Esophagus squamous epithelium (tissue), 5 donors: ENCODE measurements around the gene SENP3. TPM values are rescaled to one million over a fixed set of nuclear protein-coding genes. Genes with fewer than 3 reads are reported as not detected.

Source experiments
- DNase-seq: peaks from one replicate; lab custom pipeline; 2025; lab: John Stamatoyannopoulos, UW
- H3K27ac ChIP-seq, 4 donors: fragments of 200-600 bp; sonication (generic); one replicate each; pipeline ENCODE4 v1.5.1; 2016 to 2019; ENCODE audit warnings: mild to moderate bottlenecking in 1 of 4
- H3K27me3 ChIP-seq, 4 donors: fragments of 200-600 bp; sonication (generic); 1 replicate in 3 of 4; 2 replicates in 1 of 4; pipeline versions ENCODE4 v1.5.1 to v1.6.0; 2017 to 2021; ENCODE audit warnings: antibody characterized with exemption in 1 of 4
- H3K36me3 ChIP-seq, 3 donors: fragments of 200-600 bp; sonication (generic); one replicate each; pipeline ENCODE4 v1.5.1; 2016 to 2019
- H3K4me1 ChIP-seq, 3 donors: fragments of 200-600 bp; sonication (generic); one replicate each; pipeline ENCODE4 v1.5.1; 2017 to 2019
- H3K4me3 ChIP-seq, 4 donors: fragments of 200-600 bp; sonication (generic); 1 replicate in 3 of 4; 2 replicates in 1 of 4; pipeline ENCODE4 v1.5.1; 2016 to 2019; ENCODE audit warnings: mild to moderate bottlenecking in 2 of 4, moderate library complexity in 1 of 4
- H3K9me3 ChIP-seq, 3 donors: fragments of 200-600 bp; sonication (generic); one replicate each; pipeline ENCODE4 v1.5.1; 2016 to 2019
- CTCF ChIP-seq, 6 experiments: fragments of 450-650 bp in 4 of 6; fragments of 200-600 bp in 2 of 6; sonication (generic) in 2 of 6; IDR thresholded peaks; one replicate each; pipeline ENCODE4 v1.5.1; 2016 to 2019; ENCODE audit warnings: antibody characterized with exemption in 6 of 6, mild to moderate bottlenecking in 4 of 6, moderate library complexity in 4 of 6
- POLR2A ChIP-seq, 4 donors: fragments of 450-650 bp; IDR thresholded peaks; one replicate each; pipeline ENCODE4 v1.6.1; 2017; ENCODE audit warnings: antibody characterized with exemption in 4 of 4, mild to moderate bottlenecking in 4 of 4, moderate library complexity in 3 of 4
- WGBS, 2 donors: methylation state at CpG; one replicate each; pipeline ENCODE4 v1.1.5; 2018; 5-methylcytosine and 5-hydroxymethylcytosine counted together
- intact Hi-C: fragments of 100-400 bp; cut with DNase I; formaldehyde crosslinking; loops from one replicate; pipeline ENCODE4 v1.15.0; 2022
- total RNA-seq, 4 donors: library from RNA; depleted of rRNA; stranded (reverse); fragments of >200 nt; gene quantifications; one replicate each; pipeline ENCODE4 v1.1.0, GENCODE V29; 2016
- donor health status: DM: yes; HTN: yes; CAD: no.

SENP3 gene
- total RNA-seq, 4 donors from 2014 or later = 32.1 to 65.4 (median 48.3) TPM

GRCh38 chr17:7579834-7580603 lies 18.3 kb downstream of the SENP3 start:
- 58 to 80% methylated on average over 2 to 11 of the region's 12 CpGs for WGBS, 2 donors
- intact Hi-C loops = no loop called here
- Histone ChIP-seq H3K4me3 (peak overlapping the region in 3 of 4 donors; percentile 21 to 80 (median 57)), H3K36me3 (peaks cover 31 to 50% (median 37%) of the 10 kb centered on the region in 3 donors), H3K27me3 (no peaks in the 10 kb centered on the region), H3K27ac (peak overlapping the region; percentile 94 to 97 (median 96)), H3K4me1 (peaks cover 65 to 95% (median 78%) of the 10 kb centered on the region in 3 donors), H3K9me3 (no peaks in the 10 kb centered on the region)
- no peak for DNase-seq
- TF ChIP-seq CTCF (IDR thresholded peaks at IDR 0.05) (no peak), POLR2A (IDR thresholded peaks at IDR 0.05) (no peak)

DNA sequence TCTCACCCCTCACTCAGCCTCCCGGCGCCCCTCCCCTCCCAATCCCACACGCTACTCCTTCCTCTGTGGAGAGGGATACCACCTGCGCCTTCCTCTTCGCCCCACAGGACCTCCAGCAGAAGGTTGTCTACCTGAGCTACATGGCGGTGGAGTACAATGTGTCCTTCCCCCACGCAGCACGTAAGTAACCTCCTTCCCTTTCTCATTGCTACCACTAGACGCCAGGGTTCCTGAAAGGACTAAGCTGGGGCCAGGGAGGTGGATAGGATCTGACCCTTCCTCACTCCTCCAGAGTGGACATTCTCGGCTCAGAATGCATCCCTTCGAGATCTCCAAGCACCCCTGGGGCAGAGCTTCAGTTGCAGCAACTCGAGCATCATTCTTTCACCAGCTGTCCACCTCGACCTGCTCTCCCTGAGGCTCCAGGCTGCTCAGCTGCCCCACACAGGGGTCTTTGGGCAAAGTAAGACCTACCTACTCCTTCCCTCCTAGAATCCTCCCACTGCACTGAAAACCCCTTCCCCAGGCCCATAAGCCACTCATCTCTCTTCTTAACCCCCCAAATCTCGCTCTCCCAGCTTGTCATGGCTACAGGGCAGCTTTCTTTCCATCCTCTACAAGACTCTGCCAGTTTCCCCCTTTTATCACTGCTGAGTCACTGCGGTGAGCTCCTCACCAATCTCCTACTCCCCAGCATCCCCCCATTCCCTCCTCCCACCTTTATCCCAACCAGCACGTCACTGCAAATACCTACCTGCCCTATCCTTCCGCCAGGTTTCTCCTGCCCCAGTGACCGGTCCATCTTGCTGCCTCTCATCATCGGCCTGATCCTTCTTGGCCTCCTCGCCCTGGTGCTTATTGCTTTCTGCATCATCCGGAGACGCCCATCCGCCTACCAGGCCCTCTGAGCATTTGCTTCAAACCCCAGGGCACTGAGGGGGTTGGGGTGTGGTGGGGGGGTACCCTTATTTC lies 19.2 kb downstream of the SENP3 start:
- WGBS, 2 donors = 52 to 59% methylated on average over 20 to 23 of the region's 23 CpGs
- Histone ChIP-seq H3K4me1 (peaks cover 61 to 95% (median 71%) of the 10 kb centered on the region in 3 donors), H3K36me3 (peaks cover 23 to 50% (median 29%) of the 10 kb centered on the region in 3 donors), H3K27me3 (no peaks in the 10 kb centered on the region), H3K27ac (peak overlapping the region; percentile 94 to 97 (median 96)), H3K9me3 (no peaks in the 10 kb centered on the region), H3K4me3 (peak overlapping the region in 3 of 4 donors; percentile 21 to 80 (median 57))
- TF ChIP-seq CTCF (IDR thresholded peaks at IDR 0.05) (no peak), POLR2A (IDR thresholded peaks at IDR 0.05) (no peak)
- no peak for DNase-seq
- intact Hi-C loops = no loop called here

DNA sequence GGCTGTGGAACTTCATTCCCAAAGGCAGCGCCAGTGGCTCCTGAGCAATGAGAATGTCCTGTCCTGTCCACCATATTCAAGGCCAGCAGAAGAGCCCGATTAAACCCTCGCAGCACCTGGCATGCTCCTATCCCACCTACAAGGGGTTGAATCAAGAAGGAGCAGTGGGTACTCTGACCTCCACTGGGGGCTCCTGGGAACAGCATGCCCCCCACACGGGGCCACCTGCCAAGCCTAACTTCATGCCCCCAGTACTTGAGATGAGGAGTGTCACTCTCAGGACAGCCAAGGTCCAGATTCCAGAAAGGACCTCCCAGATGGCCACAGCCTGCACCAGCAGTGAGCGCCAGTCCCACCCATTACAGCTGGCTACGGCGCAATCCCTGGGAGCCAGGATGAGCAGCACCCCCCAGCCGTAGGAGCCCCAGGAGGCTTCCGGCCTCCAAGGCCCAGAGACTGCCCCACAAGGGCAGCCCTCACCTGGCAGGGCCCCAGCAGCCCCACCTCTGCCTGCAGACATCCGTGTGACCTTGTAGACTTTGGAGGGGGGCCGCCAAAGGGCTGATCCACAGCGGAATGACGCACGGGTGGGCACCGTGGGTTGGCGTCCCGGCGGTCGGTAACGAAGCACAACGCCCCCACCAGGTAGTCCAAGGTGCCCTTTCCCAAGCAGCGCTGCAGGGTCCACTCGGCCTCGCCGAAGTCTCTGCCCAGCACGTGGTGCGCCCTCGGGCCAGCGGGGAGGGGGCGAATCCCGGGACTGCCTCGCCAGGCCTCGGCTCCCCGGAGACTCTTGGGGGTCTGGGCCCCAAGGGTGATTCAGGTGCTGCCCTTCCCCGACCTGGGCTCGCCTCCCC lies 20.9 kb downstream of the SENP3 start:
- WGBS, 2 donors = 84 to 100% methylated on average over 2 to 11 of the region's 36 CpGs
- no peaks in the 10 kb centered on the region for H3K9me3 ChIP-seq
- TF ChIP-seq CTCF (IDR thresholded peaks at IDR 0.05) (no peak), POLR2A (IDR thresholded peaks at IDR 0.05) (no peak)
- no peak for DNase-seq
- H3K27ac ChIP-seq = peak overlapping the region; percentile 94 to 97 (median 96)
- no peaks in the 10 kb centered on the region for H3K27me3 ChIP-seq
- peaks cover 14 to 50% (median 16%) of the 10 kb centered on the region in 3 donors for H3K36me3 ChIP-seq
- H3K4me1 ChIP-seq = peaks cover 59 to 95% (median 76%) of the 10 kb centered on the region in 3 donors
- intact Hi-C loops = no loop called here
- peak overlapping the region; percentile 45 to 80 (median 63) for H3K4me3 ChIP-seq

DNA sequence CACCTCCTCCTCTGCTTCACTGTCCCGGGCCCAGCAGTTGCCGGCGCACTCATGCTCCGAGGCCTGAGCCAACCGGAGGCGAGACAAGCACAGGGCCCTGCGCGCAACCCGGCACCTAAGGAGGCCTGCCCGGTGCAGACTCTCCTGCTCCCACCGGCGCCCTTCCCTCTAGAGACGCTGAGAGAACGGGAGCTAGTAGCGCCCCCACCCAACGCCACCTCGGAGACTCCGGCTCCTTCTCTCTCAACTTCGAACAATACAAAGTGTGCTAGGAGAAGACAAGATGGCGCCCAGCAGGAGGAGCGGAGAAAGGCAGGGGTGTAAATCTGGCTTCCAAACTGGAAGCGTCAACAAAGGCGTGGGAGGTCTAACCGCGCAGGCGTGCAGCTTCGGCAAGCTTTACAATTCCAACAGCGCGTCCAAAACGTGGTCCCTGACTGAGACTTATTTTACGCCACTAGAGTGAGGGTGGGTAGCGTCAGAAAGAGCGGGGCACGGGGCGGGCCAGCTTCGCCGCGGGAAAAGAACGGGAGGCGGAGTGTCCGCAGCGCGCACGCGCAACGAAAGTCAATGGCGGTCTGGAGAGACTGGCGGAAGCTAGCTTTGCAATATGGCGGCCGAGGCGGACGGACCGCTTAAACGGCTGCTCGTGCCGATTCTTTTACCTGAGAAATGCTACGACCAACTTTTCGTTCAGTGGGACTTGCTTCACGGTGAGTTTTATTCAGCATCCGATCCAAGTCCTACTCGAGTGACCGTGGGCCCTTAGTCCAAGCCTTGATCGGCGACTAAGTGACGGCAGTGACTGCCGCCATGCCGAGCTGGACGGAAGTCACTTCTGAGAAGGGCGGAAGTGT lies 21.8 kb downstream of the SENP3 start, which contains the start of gene MPDU1:
MPDU1 (plus strand) TSS at position 600 of the 857 bp plus-strand sequence; CDS start at position 611, 11 bp downstream.
- Histone ChIP-seq H3K27me3 (no peaks in the 10 kb centered on the region), H3K27ac (peak within 1 kb of the TSS; percentile 94 to 97 (median 96)), H3K36me3 (peaks cover 6 to 45% (median 8%) of the 10 kb centered on the region in 3 donors), H3K4me3 (peak within 1 kb of the TSS; percentile 45 to 80 (median 63)), H3K9me3 (no peaks in the 10 kb centered on the region), H3K4me1 (peaks cover 61 to 95% (median 75%) of the 10 kb centered on the region in 3 donors)
- DNase-seq = peak; percentile 71
- WGBS, 2 donors = 0 to 14% methylated on average over 22 to 40 of the region's 69 CpGs
- TF ChIP-seq POLR2A (IDR thresholded peaks at IDR 0.05) (peak in 3 of 4 donors; percentile 9 to 80 (median 60)), CTCF (IDR thresholded peaks at IDR 0.05) (peak in 1 of 6 experiments; percentile 26)
- intact Hi-C loops = no loop called here
